Lung (tissue), 12 donors: ENCODE results near the gene MRPS7. TPM values are rescaled to one million over a fixed set of nuclear protein-coding genes. Genes with fewer than 3 reads are reported as not detected.
"Not testable (repeated sequence)": the region's sequence is repeated elsewhere in the genome, so short reads cannot be mapped to it uniquely, and the experiment has no call there.

Source experiments
- ATAC-seq: fragments of 200-7000 bp; cut with Tn5 transposase; one replicate; pipeline ENCODE4 v1.9.1; 2020; ENCODE audit warnings: moderate number of reproducible peaks; ENCODE audit not compliant: insufficient read depth, low FRiP score
- DNase-seq, 3 donors: peaks; one replicate each; pipeline ENCODE4 v3.0.0-alpha.2; 2013 to 2017
- H3K27ac ChIP-seq, 2 donors: one replicate each; pipeline ENCODE4 v1.5.1; 2013; ENCODE audit warnings: mild to moderate bottlenecking in 2 of 2, moderate library complexity in 2 of 2, control low read depth in 1 of 2, inconsistent platforms in 1 of 2, low read depth in 1 of 2, low read length in 1 of 2
- H3K27me3 ChIP-seq, 3 donors: one replicate each; pipeline ENCODE4 v1.5.1; 2013; ENCODE audit warnings: low read length in 2 of 3; ENCODE audit not compliant: control insufficient read depth in 3 of 3, insufficient read depth in 3 of 3
- H3K36me3 ChIP-seq, 4 donors: one replicate each; pipeline ENCODE4 v1.5.1; 2013; ENCODE audit warnings: low read length in 4 of 4, mild to moderate bottlenecking in 1 of 4, moderate library complexity in 1 of 4; ENCODE audit not compliant: control insufficient read depth in 4 of 4, insufficient read depth in 4 of 4
- H3K4me1 ChIP-seq, 5 donors: one replicate each; pipeline ENCODE4 v1.5.1; 2013; ENCODE audit warnings: low read length in 5 of 5, mild to moderate bottlenecking in 2 of 5, moderate library complexity in 1 of 5; ENCODE audit not compliant: control insufficient read depth in 5 of 5, insufficient read depth in 5 of 5
- H3K4me3 ChIP-seq: one replicate; pipeline ENCODE4 v1.5.1; 2013; ENCODE audit warnings: mild to moderate bottlenecking, control low read depth, moderate library complexity
- H3K9ac ChIP-seq, 2 donors: one replicate each; pipeline ENCODE4 v1.5.1; 2013; ENCODE audit warnings: low read length in 2 of 2, control low read depth in 1 of 2; ENCODE audit not compliant: insufficient read depth in 1 of 2
- H3K9me3 ChIP-seq, 4 donors: one replicate each; pipeline ENCODE4 v1.5.1; 2013; ENCODE audit warnings: low read length in 3 of 4, mild to moderate bottlenecking in 1 of 4, moderate library complexity in 1 of 4; ENCODE audit not compliant: control insufficient read depth in 4 of 4, insufficient read depth in 3 of 4
- WGBS, 2 donors: extraction: QIAGEN DNeasy Blood & Tissue Kit; methylation state at CpG; one replicate each; pipeline ENCODE4 v1.1.7; 2013; 5-methylcytosine and 5-hydroxymethylcytosine counted together
- polyA plus RNA-seq, 2 donors: library from polyadenylated mRNA; stranded (reverse); fragments of 200-250 nt; gene quantifications; one replicate each; pipeline ENCODE4 v1.2.1, GENCODE V29; 2013
- total RNA-seq, 2 donors: library from RNA; depleted of rRNA in 1 of 2; stranded (reverse); fragments of >200 nt in 1 of 2; gene quantifications; one replicate each; pipeline ENCODE4 v1.2.1, GENCODE V29; 2014 to 2021
- TF ChIP-seq, protein P1 (sequence below): IDR thresholded peaks from 2 replicates; pipeline ENCODE4 v1.5.1; 2012; ENCODE audit warnings: mild to moderate bottlenecking; ENCODE audit errors: control extremely low read depth, extremely low read depth
- donor health status: control.
- donor health status: control.
- donor health status: Bipolar disorder and iron deficiency.
- donor health status: healthy.
- donor health status: DM: yes; HTN: yes; CAD: no.

Gene MRPS7
- total and polyA plus RNA-seq, 4 donors = 40.0 to 61.7 (median 50.8) TPM

DNA sequence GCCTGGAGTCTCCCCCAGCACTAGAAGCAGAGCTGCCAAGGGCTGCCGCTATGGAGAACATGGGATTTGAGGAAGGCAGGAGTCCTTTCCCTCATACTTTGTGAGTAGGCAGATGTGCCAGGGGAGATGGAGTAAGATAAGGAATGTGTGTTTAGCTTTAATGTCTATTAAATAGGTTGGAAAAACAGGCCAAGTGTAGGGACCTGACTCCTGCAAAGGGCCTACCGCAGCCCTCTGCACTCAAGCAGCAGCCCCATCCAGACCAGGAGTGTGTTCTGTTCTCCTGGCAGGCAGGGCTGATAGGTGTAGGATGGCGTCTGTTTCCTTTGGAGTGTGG is 11.1 kb downstream of the MRPS7 start:
- ATAC-seq (no peak), DNase-seq (no peak)
- H3K4me1 ChIP-seq = peaks cover 0 to 23% (median 3%) of the 10 kb centered on the region in 5 donors
- H3K27ac ChIP-seq = no peak overlapping the region
- no peaks in the 10 kb centered on the region for H3K27me3 ChIP-seq
- WGBS, 2 donors = 68 to 77% methylated on average over 3 of the region's 3 CpGs
- H3K9me3 ChIP-seq = no peaks in the 10 kb centered on the region
- peaks cover 0 to 3% (median 0%) of the 10 kb centered on the region in 4 donors for H3K36me3 ChIP-seq
- H3K9ac ChIP-seq = no peak overlapping the region
- TF ChIP-seq, protein P1, sequence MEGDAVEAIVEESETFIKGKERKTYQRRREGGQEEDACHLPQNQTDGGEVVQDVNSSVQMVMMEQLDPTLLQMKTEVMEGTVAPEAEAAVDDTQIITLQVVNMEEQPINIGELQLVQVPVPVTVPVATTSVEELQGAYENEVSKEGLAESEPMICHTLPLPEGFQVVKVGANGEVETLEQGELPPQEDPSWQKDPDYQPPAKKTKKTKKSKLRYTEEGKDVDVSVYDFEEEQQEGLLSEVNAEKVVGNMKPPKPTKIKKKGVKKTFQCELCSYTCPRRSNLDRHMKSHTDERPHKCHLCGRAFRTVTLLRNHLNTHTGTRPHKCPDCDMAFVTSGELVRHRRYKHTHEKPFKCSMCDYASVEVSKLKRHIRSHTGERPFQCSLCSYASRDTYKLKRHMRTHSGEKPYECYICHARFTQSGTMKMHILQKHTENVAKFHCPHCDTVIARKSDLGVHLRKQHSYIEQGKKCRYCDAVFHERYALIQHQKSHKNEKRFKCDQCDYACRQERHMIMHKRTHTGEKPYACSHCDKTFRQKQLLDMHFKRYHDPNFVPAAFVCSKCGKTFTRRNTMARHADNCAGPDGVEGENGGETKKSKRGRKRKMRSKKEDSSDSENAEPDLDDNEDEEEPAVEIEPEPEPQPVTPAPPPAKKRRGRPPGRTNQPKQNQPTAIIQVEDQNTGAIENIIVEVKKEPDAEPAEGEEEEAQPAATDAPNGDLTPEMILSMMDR = no peak
- H3K4me3 ChIP-seq = no peak overlapping the region

DNA sequence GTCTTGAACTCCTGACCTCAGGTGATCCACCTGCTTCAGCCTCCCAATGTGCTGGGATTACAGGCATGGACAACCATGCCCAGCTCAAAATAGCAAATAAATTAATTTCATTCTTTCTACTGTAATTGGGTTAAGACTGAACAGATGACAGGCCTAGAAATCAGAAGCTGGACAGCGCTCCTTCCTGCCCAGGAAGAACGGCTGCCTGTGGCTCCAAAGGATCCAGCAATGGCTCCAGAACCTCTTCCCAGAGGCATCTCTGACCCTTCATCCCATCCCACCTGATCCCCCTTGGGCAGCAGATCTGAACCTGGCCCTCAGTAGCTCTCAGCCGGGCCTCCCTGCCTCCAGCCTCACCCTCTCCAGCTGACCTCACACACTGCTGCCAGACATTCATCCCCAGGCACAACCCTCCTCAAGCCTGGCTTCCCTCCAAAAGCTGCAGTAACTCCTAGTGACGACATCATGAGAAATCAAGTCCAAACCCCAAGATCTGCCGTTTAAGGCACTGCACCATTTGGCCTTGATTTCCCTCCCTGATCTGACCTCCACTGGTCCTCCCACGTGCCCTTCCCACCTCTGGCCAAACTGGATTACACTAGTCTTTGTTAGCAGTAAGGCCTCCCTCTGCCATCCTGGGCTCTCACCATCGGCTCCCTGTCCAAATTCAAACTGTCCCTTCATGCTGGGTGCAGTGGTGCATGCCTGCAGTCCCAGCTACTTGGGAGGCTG is 12.5 kb downstream of the MRPS7 start:
- DNase-seq (peak in 1 of 3 donors; percentile 19), ATAC-seq (no peak)
- Histone ChIP-seq H3K9me3 (no peaks in the 10 kb centered on the region), H3K9ac (no peak overlapping the region), H3K27me3 (no peaks in the 10 kb centered on the region), H3K36me3 (peaks cover 0 to 5% (median 0%) of the 10 kb centered on the region in 4 donors), H3K4me3 (no peak overlapping the region), H3K4me1 (peaks cover 0 to 23% (median 3%) of the 10 kb centered on the region in 5 donors), H3K27ac (no peak overlapping the region)
- TF ChIP-seq, protein P1 = no peak
- WGBS, 2 donors = 64 to 78% methylated on average over 7 of the region's 7 CpGs

DNA sequence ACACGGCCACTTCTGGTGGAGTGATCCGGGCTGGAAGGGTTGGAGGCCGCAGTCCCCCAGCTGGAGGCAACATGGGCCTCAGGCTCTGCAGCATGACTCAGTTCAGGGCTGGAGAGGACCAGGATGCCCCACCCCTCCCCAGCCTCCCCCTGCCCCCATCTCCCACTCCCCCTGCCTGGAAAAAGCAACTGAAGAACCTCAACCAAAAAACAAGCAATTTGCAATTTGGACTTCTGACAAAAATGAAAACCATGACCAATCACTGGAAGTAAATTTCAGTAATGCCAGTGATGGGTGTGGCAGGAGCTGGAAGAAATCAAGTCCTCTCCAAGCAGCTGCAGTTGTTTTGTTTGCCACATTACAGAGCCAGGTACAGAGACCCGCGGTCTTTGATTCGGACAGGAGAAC is 16.0 kb downstream of the MRPS7 start:
- peaks cover 0 to 9% (median 0%) of the 10 kb centered on the region in 4 donors for H3K36me3 ChIP-seq
- TF ChIP-seq, protein P1 = no peak
- no peaks in the 10 kb centered on the region for H3K9me3 ChIP-seq
- H3K27me3 ChIP-seq = no peaks in the 10 kb centered on the region
- H3K9ac ChIP-seq = no peak overlapping the region
- WGBS, 2 donors = 75 to 92% methylated on average over 6 of the region's 6 CpGs
- ATAC-seq = no peak
- no peak for DNase-seq
- H3K27ac ChIP-seq = peak overlapping the region in 1 of 2 donors; percentile 68
- peaks cover 0 to 3% (median 0%) of the 10 kb centered on the region in 5 donors for H3K4me1 ChIP-seq
- H3K4me3 ChIP-seq = no peak overlapping the region

DNA sequence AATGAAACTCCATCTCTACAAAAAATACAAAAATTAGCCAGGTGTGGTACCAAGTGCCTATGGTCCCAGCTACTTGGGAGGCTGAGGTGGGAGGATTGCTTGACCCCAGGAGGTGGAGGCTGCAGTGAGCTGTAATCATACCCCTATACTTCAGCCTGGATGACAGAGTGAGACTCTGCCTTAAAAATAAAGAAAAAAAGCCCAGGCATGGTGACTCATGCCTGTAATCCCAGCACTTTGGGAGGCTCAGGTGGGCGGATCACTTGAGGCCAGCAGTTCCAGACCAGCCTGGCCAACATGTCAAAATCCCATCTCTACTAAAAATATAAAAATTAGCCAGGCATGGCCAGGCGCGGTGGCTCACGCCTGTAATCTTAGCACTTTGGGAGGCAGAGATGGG is 18.5 kb downstream of the MRPS7 start:
- not testable (repeated sequence) for H3K4me1 ChIP-seq, H3K27me3 ChIP-seq, ATAC-seq, H3K27ac ChIP-seq, H3K36me3 ChIP-seq, H3K9ac ChIP-seq, DNase-seq, H3K4me3 ChIP-seq, H3K9me3 ChIP-seq
- 92 to 97% methylated on average over 4 of the region's 4 CpGs for WGBS, 2 donors
